Keratinocyte (primary cell): ENCODE data around the gene DLG2.

ENCODE experiments used
- CTCF ChIP-seq, 3 experiments: IDR thresholded peaks in 1 of 3; conservative IDR thresholded peaks in 1 of 3; optimal IDR thresholded peaks in 1 of 3; 2 replicates in 2 of 3; 3 replicates in 1 of 3; pipeline versions ENCODE3 to v1.5.1; 2011; ENCODE audit warnings: low read length in 3 of 3, mild to moderate bottlenecking in 3 of 3, moderate library complexity in 2 of 3, control low read depth in 1 of 3, inconsistent platforms in 1 of 3; ENCODE audit not compliant: insufficient read depth in 2 of 3; ENCODE audit errors: extremely low read depth in 1 of 3
- EZH2 ChIP-seq: IDR thresholded peaks from one replicate; pipeline ENCODE4 v1.6.1; 2012; ENCODE audit warnings: inconsistent platforms, mild to moderate bottlenecking, low read length, moderate library complexity

GRCh38 chr11:83895516-83895915, 1731.6 kb downstream of the DLG2 start:
- TF ChIP-seq CTCF (optimal IDR thresholded peaks at IDR 0.05 in 1 of 3, IDR thresholded peaks at IDR 0.05 in 1 of 3, conservative IDR thresholded peaks at IDR 0.05 in 1 of 3; ENCODE audit: extremely low read depth in 1 of 3, insufficient read depth in 2 of 3, low read length in 3 of 3) (no peak), EZH2 (no peak)
